Right lobe of liver (tissue), 4 donors: ENCODE results near the gene RETREG1.

ENCODE experiments used
- CTCF ChIP-seq, 4 donors: fragments of 200-600 bp in 3 of 4; fragments of 450-650 bp in 1 of 4; IDR thresholded peaks; one replicate each; pipeline versions ENCODE4 v1.5.1 to v1.8.0; 2016 to 2022; ENCODE audit warnings: antibody characterized with exemption in 4 of 4, mild to moderate bottlenecking in 2 of 4
- POLR2A ChIP-seq: fragments of 450-650 bp; IDR thresholded peaks from one replicate; pipeline ENCODE4 v1.6.1; 2017; ENCODE audit warnings: antibody characterized with exemption, mild to moderate bottlenecking
- donor health status: DM: no; HTN: no; CAD: no.
- donor health status: DM: no; HTN: no; CAD: no.
- donor health status: DM: no; HTN: yes; CAD: no.

DNA sequence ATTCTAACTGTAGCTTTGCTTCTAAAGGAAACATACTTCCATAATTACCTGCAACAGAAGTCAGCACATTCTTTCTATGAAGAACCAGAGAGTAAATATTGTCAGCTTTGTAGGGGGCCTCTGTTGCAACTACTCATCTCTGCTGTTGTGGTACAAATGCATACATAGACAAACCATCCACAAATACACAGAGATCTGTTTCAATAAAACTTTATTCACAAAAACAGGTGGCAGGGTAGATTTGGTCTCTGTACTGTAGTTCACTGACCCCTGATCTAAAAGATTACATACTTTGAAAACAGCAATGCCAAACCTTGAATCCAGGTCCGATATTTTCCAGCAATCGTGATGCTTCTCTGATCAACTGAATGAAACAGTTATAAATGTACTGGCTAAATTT is 44.9 kb upstream of the RETREG1 start:
- TF ChIP-seq CTCF (IDR thresholded peaks at IDR 0.05) (no peak), POLR2A (no peak)
